Measurements from ENCODE around the gene RAD51AP2. TPM values are rescaled to one million over a fixed set of nuclear protein-coding genes. Genes with fewer than 3 reads are reported as not detected.

RAD51AP2 gene
- total and polyA plus RNA-seq, 2 of the 8 experiments (the other 6 are each of a cell fraction or from before 2014, with no cell fraction given): 0.02 to 0.20 TPM

DNA sequence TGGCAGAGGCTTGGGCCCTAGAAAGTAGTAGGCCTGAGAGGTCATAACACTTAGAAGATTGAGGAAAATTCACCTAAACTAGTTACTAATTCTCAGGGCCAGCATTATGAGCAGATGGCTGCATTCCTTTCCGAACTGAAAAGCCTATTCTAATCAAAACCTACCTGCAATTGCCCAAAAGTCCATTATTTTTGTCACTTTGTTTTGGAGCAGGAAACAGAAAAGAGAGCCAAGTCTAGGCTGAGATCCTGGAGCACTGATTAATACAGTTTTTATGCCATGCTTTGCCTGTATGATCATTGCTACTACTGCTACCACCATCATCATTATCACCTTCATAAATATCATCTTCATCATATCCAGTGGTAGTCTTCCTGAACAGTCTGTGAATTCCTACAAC, 36.9 kb upstream of the RAD51AP2 start:
- Histone ChIP-seq H3K56ac (replicated peaks; ENCODE audit: insufficient read length, low read depth, low read length) (no peak overlapping the region), H4K5ac (ENCODE audit: insufficient read length, low read depth, low read length) (no peak overlapping the region), H3K18ac (ENCODE audit: extremely low read depth, low read length) (no peak overlapping the region), H3K4me3 (ENCODE audit: extremely low read depth in 1 of 4, insufficient read depth in 2 of 4, low read depth in 3 of 4, low read length in 4 of 4) (no peak overlapping the region), H4K8ac (ENCODE audit: extremely low read depth, insufficient read depth, low read length) (no peak overlapping the region), H3K14ac (ENCODE audit: insufficient read length) (no peak overlapping the region), H3K23me2 (ENCODE audit: low read depth, low read length) (no peaks in the 10 kb centered on the region), H2BK5ac (ENCODE audit: low read depth, low read length) (no peak overlapping the region), H3K9ac (replicated peaks in 1 of 4; ENCODE audit: extremely low read depth in 1 of 4, low read depth in 3 of 4, low read length in 3 of 4) (no peak overlapping the region), H2BK120ac (replicated peaks; ENCODE audit: low read depth, low read length) (no peak overlapping the region), H2BK12ac (ENCODE audit: low read depth, low read length) (no peak overlapping the region), H2AFZ (ENCODE audit: low read length) (no peak overlapping the region), H3K27ac (ENCODE audit: low read depth, low read length) (no peak overlapping the region), H3K79me2 (ENCODE audit: control insufficient read depth in 1 of 2, insufficient read depth in 2 of 2, low read length in 2 of 2) (peaks cover 7 to 92% of the 10 kb centered on the region in 2 experiments), H2BK20ac (ENCODE audit: low read length) (no peak overlapping the region), H3K36me3 (ENCODE audit: control insufficient read depth in 2 of 4, insufficient read depth in 4 of 4, low read length in 3 of 4) (peaks cover 0 to 6% (median 2%) of the 10 kb centered on the region in 4 experiments; a peak in 2 of 8 replicates), H4K20me1 (replicated peaks in 1 of 2; ENCODE audit: control insufficient read depth in 1 of 2, insufficient read depth in 2 of 2, low read length in 2 of 2) (no peaks in the 10 kb centered on the region), H3K4me1 (replicated peaks in 1 of 4; ENCODE audit: control insufficient read depth in 3 of 4, insufficient read depth in 4 of 4, low read length in 3 of 4) (peaks cover 4 to 17% (median 8%) of the 10 kb centered on the region in 4 experiments; a peak in 5 of 7 replicates), H3K9me3 (ENCODE audit: insufficient read depth in 2 of 2, low read depth in 1 of 2, low read length in 1 of 2) (no peaks in the 10 kb centered on the region), H2BK15ac (ENCODE audit: low read length) (no peak overlapping the region), H3K27me3 (replicated peaks in 1 of 4; ENCODE audit: control insufficient read depth in 3 of 4, extremely low read depth in 1 of 4, insufficient read depth in 3 of 4, low read length in 3 of 4) (no peaks in the 10 kb centered on the region), H3K4ac (replicated peaks; ENCODE audit: insufficient read length, low read depth, low read length) (no peak overlapping the region), H3K4me2 (ENCODE audit: insufficient read depth in 1 of 2, low read depth in 2 of 2, low read length in 2 of 2) (no peak overlapping the region), H2AK5ac (ENCODE audit: low read depth, low read length) (no peak overlapping the region), H3K23ac (ENCODE audit: insufficient read length) (no peak overlapping the region), H3K79me1 (ENCODE audit: low read depth, low read length) (peaks cover 2% of the 10 kb centered on the region; the same call in 1 of the 2 replicates), H4K91ac (replicated peaks; ENCODE audit: insufficient read length, low read length) (no peak overlapping the region)
- ChIA-PET POLR2A (ENCODE audit: partially characterized antibody) (interaction anchor here (1.0 kb wide), 1 partner anchor 11 kb away, joined by 3 read pairs; no protein-coding TSS in a partner anchor), CTCF (ENCODE audit: partially characterized antibody) (no interaction called here)
- 81% methylated on average over 1 of the region's 1 CpG; no CpG with 5 or more reads in 1 of the 2 experiments for WGBS, 2 experiments (ENCODE audit: extremely low coverage in 1 of 2, insufficient coverage in 1 of 2, insufficient read length in 1 of 2, insufficient replicate concordance in 2 of 2, low coverage in 1 of 2, low lambda C conversion rate in 2 of 2, missing lambda C conversion rate in 1 of 2)
- TF ChIP-seq RNF2 (IDR thresholded peaks at IDR 0.05; ENCODE audit: borderline replicate concordance, low read depth, low read length, missing control alignments, poor library complexity, severe bottlenecking) (no peak), SRF (IDR thresholded peaks at IDR 0.05; ENCODE audit: low read depth, low read length) (no peak), KDM1A (IDR thresholded peaks at IDR 0.05; ENCODE audit: borderline replicate concordance, low read length) (no peak), RBBP5 (IDR thresholded peaks at IDR 0.05; ENCODE audit: borderline replicate concordance, low read depth, low read length) (no peak), SIX5 (IDR thresholded peaks at IDR 0.05; ENCODE audit: low read depth, low read length) (no peak), BACH1 (IDR thresholded peaks at IDR 0.05; ENCODE audit: low read length) (no peak), SP1 (IDR thresholded peaks at IDR 0.05; ENCODE audit: low read depth, low read length) (no peak), ASH2L (IDR thresholded peaks at IDR 0.05; ENCODE audit: low read length) (no peak), POU5F1 (IDR thresholded peaks at IDR 0.05; ENCODE audit: low read depth, low read length) (no peak), CHD2 (IDR thresholded peaks at IDR 0.05; ENCODE audit: low read length) (no peak)
- TF ChIP-seq, protein P1, sequence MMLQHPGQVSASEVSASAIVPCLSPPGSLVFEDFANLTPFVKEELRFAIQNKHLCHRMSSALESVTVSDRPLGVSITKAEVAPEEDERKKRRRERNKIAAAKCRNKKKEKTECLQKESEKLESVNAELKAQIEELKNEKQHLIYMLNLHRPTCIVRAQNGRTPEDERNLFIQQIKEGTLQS (IDR thresholded peaks at IDR 0.05; ENCODE audit: insufficient read depth, low read depth, low read length): no peak
- TF ChIP-seq, protein P2, sequence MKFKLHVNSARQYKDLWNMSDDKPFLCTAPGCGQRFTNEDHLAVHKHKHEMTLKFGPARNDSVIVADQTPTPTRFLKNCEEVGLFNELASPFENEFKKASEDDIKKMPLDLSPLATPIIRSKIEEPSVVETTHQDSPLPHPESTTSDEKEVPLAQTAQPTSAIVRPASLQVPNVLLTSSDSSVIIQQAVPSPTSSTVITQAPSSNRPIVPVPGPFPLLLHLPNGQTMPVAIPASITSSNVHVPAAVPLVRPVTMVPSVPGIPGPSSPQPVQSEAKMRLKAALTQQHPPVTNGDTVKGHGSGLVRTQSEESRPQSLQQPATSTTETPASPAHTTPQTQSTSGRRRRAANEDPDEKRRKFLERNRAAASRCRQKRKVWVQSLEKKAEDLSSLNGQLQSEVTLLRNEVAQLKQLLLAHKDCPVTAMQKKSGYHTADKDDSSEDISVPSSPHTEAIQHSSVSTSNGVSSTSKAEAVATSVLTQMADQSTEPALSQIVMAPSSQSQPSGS (IDR thresholded peaks at IDR 0.05; ENCODE audit: low read length): no peak
- no peak for DNase-seq (ENCODE audit: low read depth in 1 of 2, low spot score in 2 of 2)
- FAIRE-seq: no peak

Data from H1 (cell line).